GM12892 (cell line): ENCODE results near the gene TLE1.

ENCODE experiments used
- POLR2A ChIP-seq: IDR thresholded peaks from 2 replicates; pipeline ENCODE4 v1.6.1; 2011; ENCODE audit warnings: low read depth, low read length, control low read depth
- POLR2AphosphoS5 ChIP-seq: IDR thresholded peaks from 2 replicates; pipeline ENCODE4 v1.6.1; 2011; ENCODE audit warnings: low read depth, low read length, control low read depth
- TAF1 ChIP-seq: IDR thresholded peaks from 2 replicates; pipeline ENCODE4 v1.6.1; 2011; ENCODE audit warnings: low read depth, mild to moderate bottlenecking, control low read depth, low read length, borderline replicate concordance

GRCh38 chr9:81718244-81718643, 28.9 kb upstream of the TLE1 start:
- TF ChIP-seq POLR2A (no peak), POLR2AphosphoS5 (no peak), TAF1 (no peak)
